H1 (cell line): ENCODE measurements around the gene PLIN1. TPM values are rescaled to one million over a fixed set of nuclear protein-coding genes. Genes with fewer than 3 reads are reported as not detected.

Source experiments
- CTCF ChIA-PET: fragments of 300-600 bp; sonication (Branson Sonifier 250); formaldehyde crosslinking; loops from one replicate; lab custom pipeline; 2021; ENCODE audit not compliant: partially characterized antibody; lab: Charles Lee
- POLR2A ChIA-PET: fragments of 300-600 bp; sonication (Branson Sonifier 250); formaldehyde crosslinking; loops from one replicate; lab custom pipeline; 2021; ENCODE audit warnings: inconsistent platforms; ENCODE audit not compliant: partially characterized antibody; lab: Charles Lee
- DNase-seq, 2 experiments: peaks; one replicate each; pipeline versions ENCODE4 v3.0.0 to v3.0.0-alpha.2; 2010 to 2022; ENCODE audit warnings: low spot score in 2 of 2, low read depth in 1 of 2, mixed read lengths in 1 of 2
- FAIRE-seq: peaks from 2 replicates; lab custom pipeline; 2011; peaks lifted over from hg19 to GRCh38; lab: Jason Lieb, UNC
- H2AFZ ChIP-seq: 2 replicates; pipeline ENCODE4 v1.8.1; 2012; ENCODE audit warnings: low read length, inconsistent platforms
- H2AK5ac ChIP-seq: 2 replicates; pipeline ENCODE4 v1.6.1; 2013; ENCODE audit warnings: low read depth, low read length
- H2BK120ac ChIP-seq: replicated peaks from 2 replicates; pipeline ENCODE3; 2013; ENCODE audit warnings: low read depth, low read length, inconsistent platforms
- H2BK12ac ChIP-seq: 2 replicates; pipeline ENCODE4 v1.6.1; 2013; ENCODE audit warnings: low read depth, low read length
- H2BK15ac ChIP-seq: 2 replicates; pipeline ENCODE4 v1.6.1; 2013; ENCODE audit warnings: low read length
- H2BK20ac ChIP-seq: 2 replicates; pipeline ENCODE4 v1.6.1; 2013; ENCODE audit warnings: low read length
- H2BK5ac ChIP-seq: 2 replicates; pipeline ENCODE4 v1.6.1; 2013; ENCODE audit warnings: low read depth, low read length
- H3K14ac ChIP-seq: 2 replicates; pipeline ENCODE4 v1.6.1; 2013; ENCODE audit warnings: inconsistent platforms; ENCODE audit not compliant: insufficient read length
- H3K18ac ChIP-seq: 2 replicates; pipeline ENCODE4 v1.6.1; 2013; ENCODE audit warnings: low read length; ENCODE audit errors: extremely low read depth
- H3K23ac ChIP-seq: 2 replicates; pipeline ENCODE4 v1.6.1; 2013; ENCODE audit warnings: inconsistent platforms; ENCODE audit not compliant: insufficient read length
- H3K23me2 ChIP-seq: 2 replicates; pipeline ENCODE4 v1.6.1; 2013; ENCODE audit warnings: low read depth, low read length
- H3K27ac ChIP-seq: 2 replicates; pipeline ENCODE4 v1.6.1; 2011; ENCODE audit warnings: low read depth, low read length, inconsistent platforms
- H3K27me3 ChIP-seq, 4 experiments: replicated peaks in 1 of 4; 1 replicate in 1 of 4; 2 replicates in 3 of 4; pipeline versions ENCODE4 v1.6.1 to v1.8.1; 2011 to 2013; ENCODE audit warnings: low read length in 3 of 4, mild to moderate bottlenecking in 3 of 4, inconsistent platforms in 2 of 4, mixed read lengths in 2 of 4, moderate library complexity in 1 of 4; ENCODE audit not compliant: control insufficient read depth in 3 of 4, insufficient read depth in 3 of 4; ENCODE audit errors: extremely low read depth in 1 of 4
- H3K36me3 ChIP-seq, 4 experiments: 2 replicates each; pipeline versions ENCODE4 v1.6.1 to v1.8.1; 2011 to 2013; ENCODE audit warnings: mild to moderate bottlenecking in 4 of 4, low read length in 3 of 4, moderate library complexity in 2 of 4, control low read depth in 1 of 4, inconsistent platforms in 1 of 4; ENCODE audit not compliant: insufficient read depth in 4 of 4, control insufficient read depth in 2 of 4
- H3K4ac ChIP-seq: replicated peaks from 2 replicates; pipeline ENCODE3; 2013; ENCODE audit warnings: low read length, low read depth, mixed read lengths, inconsistent platforms; ENCODE audit not compliant: insufficient read length
- H3K4me1 ChIP-seq, 4 experiments: replicated peaks in 1 of 4; 1 replicate in 1 of 4; 2 replicates in 3 of 4; pipeline versions ENCODE4 v1.6.1 to v1.8.1; 2011 to 2013; ENCODE audit warnings: low read length in 3 of 4, inconsistent platforms in 2 of 4, mixed read lengths in 1 of 4; ENCODE audit not compliant: insufficient read depth in 4 of 4, control insufficient read depth in 3 of 4
- H3K4me2 ChIP-seq, 2 experiments: 2 replicates each; pipeline versions ENCODE4 v1.6.1 to v1.8.1; 2011 to 2013; ENCODE audit warnings: low read depth in 2 of 2, low read length in 2 of 2, control low read depth in 1 of 2, inconsistent platforms in 1 of 2, mild to moderate bottlenecking in 1 of 2; ENCODE audit not compliant: insufficient read depth in 1 of 2
- H3K4me3 ChIP-seq, 4 experiments: fragments of 200-600, 300-600 bp in 1 of 4; sonication (generic), shearing (Covaris generic), sonication (Bioruptor Twin) in 1 of 4; 2 replicates each; pipeline versions ENCODE4 v1.5.1 to v1.8.1; 2011 to 2016; ENCODE audit warnings: low read length in 4 of 4, low read depth in 3 of 4, control low read depth in 2 of 4, inconsistent platforms in 2 of 4, mild to moderate bottlenecking in 2 of 4, mixed read lengths in 1 of 4, moderate library complexity in 1 of 4; ENCODE audit not compliant: insufficient read depth in 2 of 4; ENCODE audit errors: extremely low read depth in 1 of 4
- H3K56ac ChIP-seq: replicated peaks from 2 replicates; pipeline ENCODE3; 2013; ENCODE audit warnings: low read depth, mild to moderate bottlenecking, mixed read lengths, low read length, inconsistent platforms; ENCODE audit not compliant: insufficient read length
- H3K79me1 ChIP-seq: 2 replicates; pipeline ENCODE4 v1.6.1; 2013; ENCODE audit warnings: low read depth, low read length, control low read depth
- H3K79me2 ChIP-seq, 2 experiments: 2 replicates each; pipeline versions ENCODE4 v1.6.1 to v1.8.1; 2012 to 2013; ENCODE audit warnings: low read length in 2 of 2, mild to moderate bottlenecking in 2 of 2, inconsistent platforms in 1 of 2; ENCODE audit not compliant: insufficient read depth in 2 of 2, control insufficient read depth in 1 of 2
- H3K9ac ChIP-seq, 4 experiments: replicated peaks in 1 of 4; 1 replicate in 1 of 4; 2 replicates in 3 of 4; pipeline versions ENCODE4 v1.6.1 to v1.8.1; 2011 to 2013; ENCODE audit warnings: low read depth in 3 of 4, low read length in 3 of 4, control low read depth in 2 of 4, mild to moderate bottlenecking in 2 of 4, moderate library complexity in 2 of 4, inconsistent platforms in 1 of 4; ENCODE audit errors: extremely low read depth in 1 of 4
- H3K9me3 ChIP-seq, 2 experiments: 2 replicates each; pipeline versions ENCODE4 v1.6.1 to v1.8.1; 2012 to 2013; ENCODE audit warnings: mild to moderate bottlenecking in 2 of 2, moderate library complexity in 2 of 2, control low read depth in 1 of 2, inconsistent platforms in 1 of 2, low read depth in 1 of 2, low read length in 1 of 2, mixed read lengths in 1 of 2; ENCODE audit not compliant: insufficient read depth in 2 of 2
- H4K20me1 ChIP-seq, 2 experiments: replicated peaks in 1 of 2; 2 replicates each; pipeline versions ENCODE3 to v1.8.1; 2011 to 2013; ENCODE audit warnings: inconsistent platforms in 2 of 2, low read length in 2 of 2, mild to moderate bottlenecking in 1 of 2; ENCODE audit not compliant: insufficient read depth in 2 of 2, control insufficient read depth in 1 of 2
- H4K5ac ChIP-seq: 2 replicates; pipeline ENCODE4 v1.6.1; 2013; ENCODE audit warnings: low read length, low read depth, mixed read lengths, inconsistent platforms; ENCODE audit not compliant: insufficient read length
- H4K8ac ChIP-seq: 2 replicates; pipeline ENCODE4 v1.8.0; 2013; ENCODE audit warnings: mild to moderate bottlenecking, moderate library complexity, low read length, inconsistent platforms; ENCODE audit not compliant: insufficient read depth; ENCODE audit errors: extremely low read depth
- H4K91ac ChIP-seq: replicated peaks from 2 replicates; pipeline ENCODE3; 2013; ENCODE audit warnings: low read length, mixed read lengths, inconsistent platforms; ENCODE audit not compliant: insufficient read length
- BCL11A ChIP-seq, 2 experiments: IDR thresholded peaks; one replicate each; pipeline ENCODE4 v1.6.1; 2011; ENCODE audit warnings: low read depth in 2 of 2, low read length in 2 of 2, mild to moderate bottlenecking in 2 of 2
- EZH2 ChIP-seq: fragments of 200-600 bp; sonication (generic); IDR thresholded peaks from 2 replicates; pipeline ENCODE4 v1.7.1; 2012; ENCODE audit warnings: low read depth, mild to moderate bottlenecking, moderate library complexity, low read length, inconsistent platforms; ENCODE audit not compliant: severe bottlenecking
- SP2 ChIP-seq: IDR thresholded peaks from 2 replicates; pipeline ENCODE4 v1.6.1; 2012; ENCODE audit warnings: mild to moderate bottlenecking, low read length, inconsistent platforms
- WGBS, 2 experiments: shearing (Covaris generic) in 1 of 2; methylation state at CpG; one replicate each; pipeline versions ENCODE4 v1.1.6 to v1.1.7; 2013 to 2015; ENCODE audit warnings: low lambda C conversion rate in 2 of 2, mixed read lengths in 2 of 2, inconsistent platforms in 1 of 2, low coverage in 1 of 2, missing lambda C conversion rate in 1 of 2; ENCODE audit not compliant: insufficient replicate concordance in 2 of 2, insufficient coverage in 1 of 2, insufficient read length in 1 of 2; ENCODE audit errors: extremely low coverage in 1 of 2, missing lambda C conversion rate in 1 of 2; 5-methylcytosine and 5-hydroxymethylcytosine counted together
- polyA plus RNA-seq, 7 experiments: library from polyadenylated mRNA; depleted of rRNA in 3 of 7; stranded (reverse) in 5 of 7; unstranded in 2 of 7; fragments of >200 nt in 5 of 7; fragments of 200-250 nt in 2 of 7; gene quantifications; 1 replicate in 5 of 7; 2 replicates in 1 of 7; 4 replicates in 1 of 7; pipeline versions ENCODE4 v1.2.1 to v1.2.3, GENCODE V29; 2011 to 2013; ENCODE audit warnings: missing spikeins in 2 of 7, mixed read lengths in 2 of 7
- total RNA-seq: library from RNA; stranded (reverse); fragmentation: NEBNext Ultra II Directional; extraction: Animal tissue kit (Norgen Biotek cat#: 25700); gene quantifications from 2 replicates; pipeline ENCODE4 v1.2.1, GENCODE V29; 2021

PLIN1 gene
- total and polyA plus RNA-seq, 2 of the 8 experiments (the other 6 are each of a cell fraction or from before 2014, with no cell fraction given), result 0.33 TPM; not detected in 1

GRCh38 chr15:89662893-89663626 lies 16.1 kb downstream of the PLIN1 start:
- Histone ChIP-seq H2BK12ac (0 out of 2 replicates have a peak overlapping the region, but pooled peaks have one; percentile 17), H2AK5ac (0 out of 2 replicates have a peak overlapping the region, but pooled peaks have one; percentile 53), H2BK120ac (no peak overlapping the region), H3K23ac (no peak overlapping the region), H3K9ac (no peak overlapping the region), H2AFZ (peak overlapping the region; percentile 6; the same call in 1 of the 2 replicates), H4K8ac (no peak overlapping the region; the same call in 1 of the 2 replicates), H3K36me3 (no peaks in the 10 kb centered on the region), H3K18ac (no peak overlapping the region), H3K79me1 (no peaks in the 10 kb centered on the region), H3K23me2 (no peaks in the 10 kb centered on the region; the same call in 1 of the 2 replicates), H2BK20ac (no peak overlapping the region), H4K5ac (no peak overlapping the region), H3K9me3 (no peaks in the 10 kb centered on the region), H3K4ac (no peak overlapping the region), H3K14ac (no peak overlapping the region), H3K79me2 (no peaks in the 10 kb centered on the region), H3K27ac (no peak overlapping the region), H3K4me2 (no peak overlapping the region), H3K4me3 (no peak overlapping the region), H2BK15ac (no peak overlapping the region), H3K4me1 (peaks cover 0 to 11% (median 7%) of the 10 kb centered on the region in 4 experiments; a peak in 6 of 7 replicates), H3K27me3 (peaks cover 0 to 18% (median 12%) of the 10 kb centered on the region in 4 experiments; a peak in 5 of 7 replicates), H4K91ac (no peak overlapping the region), H2BK5ac (no peak overlapping the region), H3K56ac (no peak overlapping the region), H4K20me1 (no peaks in the 10 kb centered on the region)
- ChIA-PET CTCF (interaction anchor here (0.9 to 4.1 kb wide), 5 partner anchors 9 to 174 kb away, joined by 3 to 42 read pairs (median 4); no protein-coding TSS in a partner anchor), POLR2A (interaction anchor here (0.8 kb wide), 1 partner anchor 16 kb away, joined by 4 read pairs; no protein-coding TSS in a partner anchor)
- WGBS, 2 experiments, result 80% methylated on average over 11 of the region's 11 CpGs; no CpG with 5 or more reads in 1 of the 2 experiments
- TF ChIP-seq BCL11A (IDR thresholded peaks at IDR 0.05; ENCODE audit: low read depth in 2 of 2, low read length in 2 of 2), result no peak
- no peak for TF ChIP-seq SP2
- no peak for TF ChIP-seq EZH2
- DNase-seq (no peak), FAIRE-seq (no peak)
